COR-L47 (cell line): Measurements from ENCODE around the gene CRTC2.

Source experiments
- DNase-seq: peaks from one replicate; lab custom pipeline; 2025; lab: John Stamatoyannopoulos, UW

CRTC2 gene

DNA sequence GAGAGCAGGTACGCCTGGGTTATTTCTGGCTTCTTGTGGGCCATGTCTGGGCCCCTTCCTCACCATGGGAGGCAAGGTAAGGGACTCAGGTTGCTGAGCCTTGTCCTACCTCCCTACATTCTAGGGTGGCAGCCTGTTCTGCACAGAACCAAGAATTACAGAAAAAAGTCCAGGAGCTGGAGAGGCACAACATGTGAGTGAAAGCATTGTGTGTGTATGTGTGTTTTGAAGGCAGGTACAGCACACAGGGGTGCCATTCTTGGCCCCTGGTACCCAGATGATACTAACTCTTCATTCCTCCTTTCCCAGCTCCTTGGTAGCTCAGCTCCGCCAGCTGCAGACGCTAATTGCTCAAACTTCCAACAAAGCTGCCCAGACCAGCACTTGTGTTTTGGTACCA lies 14.7 kb upstream of the CRTC2 start:
- no peak for DNase-seq

DNA sequence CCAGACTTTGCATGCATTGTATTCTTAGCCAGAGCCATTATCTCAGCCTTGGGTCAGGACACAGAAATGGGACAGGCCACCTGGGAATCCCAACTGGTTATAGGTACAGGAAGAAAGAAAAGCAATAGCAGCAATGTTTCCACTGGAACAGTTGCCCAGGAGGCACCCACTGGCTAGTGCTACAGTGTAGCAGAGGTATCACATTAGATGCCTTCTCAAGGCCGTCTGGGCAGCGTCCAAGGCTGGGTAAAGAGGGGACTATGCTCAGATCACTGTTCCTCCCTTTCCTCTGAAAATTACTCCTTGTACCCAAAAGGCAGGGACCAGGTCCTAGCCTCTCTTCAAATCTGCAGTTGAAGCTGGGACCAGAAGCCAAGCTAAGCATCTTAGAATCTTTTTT lies 11.9 kb upstream of the CRTC2 start:
- no peak for DNase-seq

DNA sequence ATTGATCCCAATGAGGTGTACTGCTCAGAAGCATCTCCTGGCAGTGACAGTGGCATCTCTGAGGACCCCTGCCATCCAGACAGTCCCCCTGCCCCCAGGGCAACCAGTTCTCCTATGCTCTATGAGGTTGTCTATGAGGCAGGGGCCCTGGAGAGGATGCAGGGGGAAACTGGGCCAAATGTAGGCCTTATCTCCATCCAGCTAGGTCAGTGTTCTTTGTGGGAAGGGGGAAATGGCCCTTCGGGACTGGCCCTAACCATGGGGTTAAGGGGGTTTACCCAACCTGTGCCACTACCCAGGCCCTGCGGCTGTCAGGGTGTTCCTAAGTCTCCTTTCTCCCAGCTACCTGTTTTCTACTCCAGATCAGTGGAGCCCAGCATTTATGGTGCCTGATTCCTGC lies 10.6 kb upstream of the CRTC2 start:
- DNase-seq = no peak

DNA sequence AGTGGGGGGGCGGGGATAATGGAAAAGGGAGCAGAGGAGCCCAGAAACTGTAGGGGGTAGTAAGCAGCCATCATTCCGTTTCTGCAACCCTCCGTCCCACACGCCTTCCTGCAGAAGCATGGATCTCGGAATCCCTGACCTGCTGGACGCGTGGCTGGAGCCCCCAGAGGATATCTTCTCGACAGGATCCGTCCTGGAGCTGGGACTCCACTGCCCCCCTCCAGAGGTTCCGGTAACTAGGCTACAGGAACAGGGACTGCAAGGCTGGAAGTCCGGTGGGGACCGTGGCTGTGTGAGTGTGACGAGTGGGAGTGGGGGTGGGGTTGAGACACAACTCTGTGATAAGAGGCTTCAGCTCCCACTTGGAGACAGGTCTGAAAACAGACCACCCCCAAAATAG lies 10.0 kb upstream of the CRTC2 start:
- DNase-seq = peak; percentile 31

DNA sequence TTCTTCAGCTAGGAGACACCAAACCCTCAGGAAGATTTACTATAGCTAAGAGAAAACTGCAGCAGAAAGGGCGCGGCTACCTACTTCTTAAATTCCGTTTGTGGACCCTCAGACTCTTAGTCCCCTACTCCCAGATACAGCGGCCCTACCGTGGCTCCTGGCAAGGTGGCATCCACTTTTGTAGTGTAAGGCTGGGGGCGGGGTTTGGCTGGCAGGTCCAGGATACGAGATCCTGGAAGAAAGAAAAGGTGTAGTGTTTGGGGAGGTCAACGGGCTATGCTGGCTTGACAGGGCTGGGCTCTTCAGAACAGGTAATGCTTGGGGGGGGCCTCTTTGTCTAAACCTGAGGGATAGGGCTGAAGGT lies 9.6 kb upstream of the CRTC2 start:
- DNase-seq = peak; percentile 63

DNA sequence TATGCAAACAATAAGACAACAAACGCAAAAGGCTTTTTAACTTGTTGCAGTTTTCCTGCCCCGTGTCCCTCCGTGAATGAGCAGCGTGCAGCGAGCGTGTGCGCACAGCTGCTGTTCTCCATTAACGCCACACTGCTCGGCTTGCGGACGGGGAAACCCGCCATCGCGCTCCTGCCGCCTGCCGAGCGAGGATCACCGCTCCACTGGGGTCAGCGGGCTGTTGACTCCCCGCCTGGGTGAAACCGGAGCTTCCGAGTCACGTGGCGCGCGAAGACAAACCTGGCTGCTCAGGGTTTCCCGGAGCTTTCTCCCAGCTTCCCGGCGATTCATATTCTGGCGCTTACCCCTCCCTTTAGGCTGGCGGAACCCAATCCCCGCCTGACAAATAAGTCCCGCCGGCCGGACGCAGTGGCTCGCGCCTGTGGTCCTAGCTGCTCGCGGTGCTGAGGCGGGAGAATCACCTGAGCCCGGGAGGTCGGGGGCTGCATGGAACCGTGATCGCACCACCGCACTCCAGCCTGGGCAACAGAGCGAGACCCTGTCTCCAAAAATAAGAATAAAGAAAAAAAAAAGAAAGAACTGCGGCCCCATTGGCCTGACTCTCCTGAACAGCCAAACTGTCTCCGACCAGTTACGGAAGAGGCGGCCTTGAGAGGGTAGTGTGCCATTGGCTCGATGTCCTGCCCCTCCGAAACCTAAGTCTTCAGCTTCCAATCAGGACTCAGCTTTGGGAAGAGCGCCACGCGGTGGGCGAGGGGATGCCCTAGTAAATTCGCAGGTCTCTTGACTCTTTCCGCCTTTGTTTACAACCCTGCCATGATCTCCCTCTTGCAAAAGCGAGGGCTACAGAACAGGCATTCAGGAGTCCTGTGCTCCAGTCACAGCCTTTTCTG lies 8.9 kb upstream of the CRTC2 start, which contains the start of gene CREB3L4:
CREB3L4 (plus strand) TSS at position 796 of the 893 bp plus-strand sequence. CDS start 624 bp downstream, outside the sequence.
- peak; percentile 97 for DNase-seq

DNA sequence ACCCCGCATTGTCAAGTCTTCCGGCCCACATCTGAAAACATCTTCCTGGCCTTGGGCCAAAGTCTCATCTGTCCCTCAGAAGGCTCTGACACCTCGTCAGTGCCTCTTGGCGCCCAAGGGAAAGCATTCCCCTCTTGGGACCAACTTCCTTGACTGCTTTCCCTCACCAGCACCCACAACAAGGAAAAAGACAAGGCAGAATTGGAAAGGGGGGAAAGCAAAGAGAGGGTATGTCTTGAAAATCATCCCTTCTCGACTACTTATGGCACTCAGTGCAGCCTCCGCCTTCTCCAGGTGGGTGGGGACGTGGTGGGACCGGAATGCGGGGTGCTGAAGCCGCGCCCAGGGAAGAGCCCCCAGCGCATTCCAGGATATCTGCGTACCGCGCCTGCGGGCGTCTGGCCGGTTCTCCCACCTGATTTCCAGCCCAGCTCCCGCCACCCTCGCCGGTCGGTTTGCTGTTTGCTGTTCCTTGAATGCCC lies 5.5 kb upstream of the CRTC2 start:
- peak; percentile 26 for DNase-seq

DNA sequence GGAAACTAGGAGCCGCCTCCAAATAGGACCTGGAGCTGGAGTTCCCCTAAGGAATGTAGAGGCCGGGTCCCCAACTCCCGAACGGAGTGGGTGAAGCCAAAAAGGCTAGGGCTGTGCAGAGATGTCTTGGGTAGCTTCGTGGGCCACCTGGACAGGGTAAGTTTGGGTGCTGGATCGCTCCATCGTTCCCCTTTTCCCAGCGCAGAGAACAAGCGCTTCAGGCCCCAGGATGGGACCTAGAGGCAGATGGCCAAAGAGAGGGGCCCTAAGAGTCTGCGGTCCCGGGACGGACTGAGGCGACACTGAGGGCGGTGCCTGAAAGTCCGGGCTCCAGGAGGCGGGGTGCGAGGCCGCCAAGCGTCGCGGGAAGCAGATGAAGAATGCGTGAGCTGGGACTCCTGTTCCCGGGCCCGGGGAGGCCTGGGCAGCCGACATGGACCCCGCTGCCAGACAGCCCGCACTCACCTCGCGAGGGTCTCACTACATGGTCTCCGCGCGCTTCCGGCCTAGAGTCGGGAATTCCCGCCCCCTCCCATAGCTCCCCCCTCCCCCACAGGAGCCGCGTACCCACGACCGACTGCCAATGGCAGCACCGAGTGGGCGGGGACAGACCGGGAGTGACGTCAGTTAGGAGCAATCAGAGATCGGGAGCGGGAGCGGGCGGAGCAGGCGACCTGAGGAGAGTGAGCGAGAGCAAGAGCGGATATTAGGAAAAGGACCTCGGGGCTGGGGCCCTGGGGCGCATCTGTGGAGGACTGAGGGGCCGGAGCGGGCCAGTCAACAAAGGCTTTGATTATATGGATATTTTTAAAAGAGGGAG lies 4.8 kb upstream of the CRTC2 start, which contains the start of gene SLC39A1:
SLC39A1 (minus strand) TSS at position 508 of the 820 bp plus-strand sequence. CDS start 822 bp downstream, outside the sequence.
- DNase-seq = peak; percentile 97

DNA sequence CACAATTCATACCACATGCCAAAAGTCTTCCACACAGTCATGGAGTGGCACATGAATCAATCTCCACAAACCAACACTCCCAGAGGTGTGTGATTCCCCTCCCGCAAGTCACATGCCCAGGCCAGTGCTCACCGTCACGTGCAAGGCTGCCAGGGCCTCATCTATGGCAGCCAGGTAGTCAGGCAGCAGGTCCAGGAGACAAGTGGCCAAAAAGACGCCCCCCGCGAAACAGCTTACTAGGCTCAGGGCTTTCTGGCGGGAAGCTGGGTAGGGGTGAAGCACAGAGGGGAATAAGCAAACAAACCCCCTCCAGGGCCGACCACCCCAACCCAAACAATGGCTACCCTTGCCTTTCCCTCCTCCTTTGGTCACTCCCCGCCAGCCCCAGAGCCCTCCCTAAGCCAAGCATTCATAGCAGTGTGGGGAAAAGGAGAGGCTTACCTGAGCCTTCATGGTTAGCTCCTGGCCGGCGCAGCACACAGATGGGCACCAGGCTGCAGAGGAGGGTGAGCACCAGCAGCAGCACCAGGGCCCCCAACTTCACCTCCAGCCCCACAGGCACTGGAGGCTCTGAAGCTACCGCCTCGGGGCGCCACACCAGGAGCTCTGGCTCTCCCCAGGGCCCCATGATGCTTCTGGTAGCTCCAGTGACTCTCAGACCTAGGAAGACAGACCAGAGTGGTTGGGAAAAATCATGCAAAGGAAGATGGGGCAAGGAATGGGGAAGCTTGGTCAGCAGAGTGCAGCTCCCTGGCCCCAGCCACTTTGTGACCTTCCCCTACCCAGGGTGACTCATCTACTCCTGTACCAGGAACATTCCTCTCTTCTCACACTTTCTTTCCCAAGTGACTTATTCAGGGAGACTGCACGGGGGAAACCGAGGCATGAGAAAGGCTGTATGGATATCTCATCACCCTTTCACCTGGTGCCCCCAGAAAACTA lies 3.9 kb upstream of the CRTC2 start:
- DNase-seq = no peak

DNA sequence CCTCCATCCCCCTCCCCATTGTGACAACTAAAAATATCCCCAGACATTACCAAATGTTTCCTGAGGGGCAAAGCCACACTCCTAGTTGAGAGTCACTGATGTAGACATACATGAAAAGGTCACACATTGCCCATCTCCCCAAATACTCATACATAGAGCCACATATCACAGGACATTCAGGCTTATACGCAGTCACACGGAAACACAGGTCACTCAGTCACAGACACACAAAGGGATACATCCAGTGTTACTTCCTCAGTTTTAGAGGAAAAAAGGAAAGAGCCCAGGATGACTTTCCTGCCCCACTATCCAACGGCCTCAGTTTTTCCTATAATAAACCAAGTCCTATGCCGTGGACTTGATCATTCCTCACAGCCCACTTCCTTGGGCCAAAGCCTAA lies 3.0 kb upstream of the CRTC2 start:
- DNase-seq = no peak

DNA sequence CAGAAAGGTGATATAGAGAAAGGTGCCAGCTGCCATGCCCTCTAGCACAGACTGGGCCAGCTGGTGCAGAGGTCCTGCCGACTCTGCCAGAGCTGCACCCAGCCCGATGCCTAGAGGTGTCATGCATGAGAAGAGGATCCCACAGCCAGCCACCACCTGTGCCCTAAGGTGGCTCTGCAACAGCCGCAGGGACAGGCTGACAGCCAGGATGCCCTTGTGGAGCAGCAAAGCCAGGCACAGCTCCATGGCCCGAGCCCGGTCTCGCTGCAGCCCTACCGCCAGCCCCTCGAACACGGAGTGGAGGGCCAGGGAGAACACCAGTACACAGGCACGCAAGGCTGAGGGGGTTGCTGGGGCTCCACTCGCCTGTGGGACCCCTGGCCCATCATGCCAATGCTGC lies 1.8 kb upstream of the CRTC2 start:
- no peak for DNase-seq

DNA sequence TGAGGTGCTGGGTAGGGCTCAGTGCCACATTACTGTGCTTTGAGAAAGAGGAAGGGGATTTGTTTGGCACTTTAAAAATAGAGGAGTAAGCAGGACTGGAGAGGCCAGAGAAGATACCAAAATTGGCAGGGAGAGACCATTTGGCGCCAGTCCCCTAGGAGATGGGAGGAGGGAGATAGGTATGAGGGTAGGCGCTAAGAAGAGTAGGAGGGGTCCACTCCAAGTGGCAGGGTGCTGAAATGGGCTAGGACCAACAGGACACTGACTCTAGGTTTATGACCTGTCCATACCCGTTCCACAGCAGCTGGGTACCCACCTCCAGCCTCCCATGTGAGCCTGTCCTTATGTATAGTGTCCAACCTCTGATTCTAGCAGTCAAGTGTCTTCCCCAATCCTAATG lies 1.0 kb upstream of the CRTC2 start:
- no peak for DNase-seq

DNA sequence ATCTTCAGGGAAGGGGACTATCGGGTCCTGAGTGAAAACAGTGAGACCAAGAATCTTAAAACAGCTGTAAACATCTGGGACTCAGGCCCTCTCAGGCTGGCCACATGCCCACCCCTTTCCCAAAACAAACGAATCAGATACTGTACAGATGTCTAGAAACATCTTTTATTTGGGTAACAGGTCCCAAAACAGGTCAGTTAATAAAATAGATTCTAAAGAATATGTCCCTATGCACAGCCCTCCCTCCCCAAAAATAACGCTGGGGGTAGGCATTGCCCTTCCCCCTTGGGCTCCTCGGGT lies 499 bp upstream of the CRTC2 start:
- DNase-seq = no peak

DNA sequence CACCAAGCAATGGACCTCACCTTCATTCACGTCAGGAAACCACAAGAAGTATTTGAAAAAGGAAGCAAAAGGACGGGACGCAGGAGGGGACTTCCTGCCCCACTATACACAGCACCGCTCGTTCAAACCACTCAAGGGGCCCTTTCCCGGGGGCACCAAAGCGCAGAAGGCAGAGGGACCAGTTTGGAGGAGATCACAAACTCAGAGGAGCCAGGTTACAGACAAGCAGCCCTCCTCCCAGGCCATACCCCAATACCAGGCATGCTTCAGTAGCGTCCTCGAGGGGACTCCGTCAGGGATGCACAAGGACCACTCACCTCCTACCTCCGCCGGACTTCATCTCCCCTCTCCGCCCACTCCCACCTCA lies 685 bp downstream of the CRTC2 start:
- no peak for DNase-seq

DNA sequence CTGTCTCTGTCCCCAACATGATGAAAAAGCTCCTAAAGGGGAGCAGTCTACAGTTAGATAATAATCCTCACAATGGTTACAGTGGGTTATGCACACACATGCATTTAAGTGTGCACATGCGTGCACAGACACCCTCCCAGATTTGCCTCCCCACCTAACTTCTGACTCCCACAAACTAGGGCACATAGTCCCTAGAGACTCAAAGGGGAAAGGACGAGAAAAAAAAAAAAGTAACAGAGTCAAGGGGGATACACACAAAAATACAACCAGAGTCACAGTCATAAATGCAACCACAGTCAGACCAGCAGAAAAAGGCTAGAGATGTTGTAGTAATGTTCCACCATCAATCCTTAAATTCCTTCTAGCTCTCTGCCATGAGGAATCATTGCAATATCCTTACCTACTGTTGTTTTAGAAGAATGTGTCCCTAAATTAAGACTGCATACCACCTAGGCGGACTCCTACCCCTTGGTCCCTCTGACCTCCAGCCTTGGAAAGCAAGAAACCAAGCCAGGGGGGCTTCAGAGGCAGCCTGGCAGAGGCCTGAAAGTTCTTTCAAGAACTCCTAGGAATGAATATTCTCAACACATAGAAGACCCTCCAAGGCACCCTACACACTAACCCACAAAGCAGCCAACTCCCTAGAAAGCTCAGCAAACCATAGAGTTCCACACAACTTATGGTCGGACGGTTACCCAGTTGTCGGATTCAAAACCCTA lies 1.3 kb downstream of the CRTC2 start:
- DNase-seq = no peak

DNA sequence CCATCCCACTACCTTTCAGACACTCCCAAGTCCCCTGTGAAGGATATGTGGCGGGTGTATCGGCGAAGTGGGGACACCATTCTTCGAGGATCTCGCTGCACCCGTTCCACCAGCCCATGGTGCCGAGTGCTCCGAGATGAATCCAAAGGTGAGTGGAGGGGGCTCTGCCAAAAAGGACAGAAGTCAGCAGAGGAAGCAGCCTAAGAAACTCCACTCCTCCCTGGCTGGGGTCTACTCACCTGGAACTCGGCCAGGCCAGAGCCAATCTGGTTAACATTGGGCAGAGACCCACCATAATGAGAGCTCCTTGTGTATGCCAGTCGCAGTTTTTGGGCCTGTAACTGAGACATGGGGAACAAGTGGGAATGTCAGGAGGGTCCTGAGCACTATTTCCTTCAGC lies 3.6 kb downstream of the CRTC2 start:
- no peak for DNase-seq

DNA sequence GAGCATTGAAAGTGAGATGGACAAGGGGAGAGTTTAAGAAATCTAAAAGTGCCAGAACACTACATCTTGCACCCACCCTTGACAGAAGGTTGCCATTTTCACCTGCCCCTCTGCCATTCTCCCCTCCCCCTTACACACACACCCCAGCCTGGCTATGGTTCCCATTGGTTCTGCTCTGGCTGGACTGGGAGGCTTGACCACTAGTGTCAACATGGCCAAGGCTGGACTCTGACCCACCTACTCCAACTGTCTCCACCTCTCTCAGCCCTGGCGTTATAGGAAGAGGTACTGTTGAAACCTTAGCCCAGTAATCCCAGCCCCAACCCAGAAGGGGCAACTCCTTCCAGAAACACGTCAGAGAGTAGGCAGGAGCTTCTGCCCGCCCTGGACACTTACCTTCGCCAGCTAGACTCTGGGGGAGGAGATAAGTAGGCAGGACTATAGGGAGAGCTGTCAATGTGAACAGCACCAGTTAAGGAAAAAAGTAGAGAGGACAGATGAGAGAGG lies 4.5 kb downstream of the CRTC2 start:
- DNase-seq = no peak

DNA sequence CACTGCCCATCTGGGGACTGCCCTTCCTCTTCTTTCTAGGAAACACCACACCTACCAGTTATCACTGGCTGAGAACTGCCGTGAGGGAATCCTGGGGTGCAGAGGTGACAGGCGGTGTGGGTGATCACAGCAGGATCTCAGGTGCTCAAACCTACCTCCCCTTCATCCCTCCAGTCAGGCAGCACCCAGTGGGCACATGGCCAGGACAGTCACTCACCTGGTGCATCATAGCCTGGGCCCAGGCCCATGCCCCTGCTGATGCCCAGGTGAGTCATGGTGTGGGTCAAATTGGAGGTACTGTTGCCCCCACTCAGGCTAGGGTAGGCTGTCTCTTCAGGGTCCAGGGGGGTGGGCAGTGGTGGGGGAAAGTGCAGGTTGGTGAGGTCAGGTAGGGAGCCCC lies 6.6 kb downstream of the CRTC2 start:
- no peak for DNase-seq

DNA sequence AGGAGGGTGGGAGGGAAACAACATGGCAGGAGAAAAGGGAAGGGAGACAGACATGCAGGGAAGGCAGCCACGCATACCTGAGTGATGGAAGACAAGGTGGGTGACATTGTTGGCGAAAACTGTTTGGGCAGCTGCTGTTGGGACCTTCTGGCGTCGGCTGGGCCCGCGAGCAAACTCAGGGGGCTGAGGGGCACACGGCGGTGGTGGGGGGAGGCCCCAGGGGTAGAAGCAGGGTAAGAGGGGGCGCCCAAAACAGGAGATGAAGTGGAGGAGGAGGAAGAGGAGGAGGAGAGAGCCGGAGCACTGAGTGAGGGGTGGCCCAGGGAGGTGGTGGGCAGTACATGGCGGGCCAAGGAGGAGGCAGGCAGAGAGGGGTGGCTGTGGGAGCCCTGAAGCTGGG lies 7.2 kb downstream of the CRTC2 start:
- no peak for DNase-seq

DNA sequence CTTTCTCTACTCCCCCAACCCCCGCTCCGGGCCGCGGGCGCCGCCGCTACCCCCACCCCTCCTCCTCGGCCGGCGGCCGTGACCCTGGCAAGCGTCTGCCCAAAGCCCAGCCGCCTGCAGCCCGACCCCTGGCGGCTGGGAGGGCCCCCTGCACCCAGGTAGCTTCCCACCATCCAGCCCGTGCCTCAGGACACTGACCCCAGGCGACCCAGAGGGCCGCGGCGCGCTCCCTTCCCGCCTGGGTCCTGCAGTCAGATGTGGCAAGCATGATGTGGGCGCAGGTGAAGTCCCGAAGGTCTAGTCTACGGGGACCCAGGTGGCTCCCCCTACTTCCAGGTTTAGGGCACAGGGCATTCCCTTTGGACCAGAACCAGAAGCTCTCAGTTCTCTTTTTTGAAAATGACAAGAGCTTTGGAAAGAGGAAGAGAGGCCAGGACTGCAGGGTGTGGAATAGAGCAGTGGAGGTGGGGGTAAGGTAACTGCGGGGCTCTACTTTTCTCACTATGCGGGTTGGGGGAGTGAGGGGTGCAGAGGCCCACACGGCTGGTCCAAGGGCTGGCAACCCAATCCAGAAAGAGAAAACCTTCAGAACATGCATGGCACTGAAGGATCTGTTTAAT lies 11.7 kb downstream of the CRTC2 start, which contains the start of gene DENND4B:
DENND4B (minus strand) TSS at position 97 of the 620 bp plus-strand sequence. CDS start 2,344 bp downstream, outside the sequence.
- peak; percentile 60 for DNase-seq
